Dedifferentiated amniotic fluid mesenchymal stem cell (primary cell): ENCODE data around the gene RAB3IL1.

Experiments used
- DNase-seq: peaks from one replicate; pipeline ENCODE4 v3.0.0-alpha.2; 2016; ENCODE audit errors: extremely low spot score

The RAB3IL1 gene

DNA sequence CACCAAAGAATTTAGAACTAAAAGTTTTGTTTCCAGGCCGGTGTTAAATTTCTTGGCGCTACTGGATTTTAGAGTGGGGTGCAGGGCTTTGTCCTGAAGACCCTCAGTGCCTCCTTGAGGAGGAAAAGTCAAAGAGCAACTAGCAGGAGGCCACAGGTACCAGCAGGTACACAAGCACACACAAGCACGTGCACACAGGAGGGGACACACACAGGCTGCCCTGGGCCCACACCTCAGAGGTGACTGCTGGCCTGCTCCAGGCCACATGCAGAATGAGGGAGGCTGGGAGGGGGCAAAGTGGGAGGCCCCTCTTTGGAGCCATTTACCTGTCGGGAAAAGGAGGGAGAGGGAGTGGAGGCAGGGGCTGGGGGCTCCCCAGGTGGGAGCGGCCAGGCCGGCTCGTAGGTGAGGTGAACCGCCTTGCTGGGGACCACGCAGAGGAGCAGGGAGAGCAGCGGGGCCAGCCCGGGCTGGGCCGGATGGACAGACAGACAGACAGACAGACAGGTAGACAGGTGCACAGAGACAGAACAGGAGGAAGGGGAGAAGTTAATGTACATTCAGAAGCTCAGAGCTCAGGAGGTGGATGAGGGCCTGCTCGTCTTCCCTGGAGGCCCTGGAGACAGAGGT, 12.2 kb downstream of the RAB3IL1 start:
- no peak for DNase-seq

DNA sequence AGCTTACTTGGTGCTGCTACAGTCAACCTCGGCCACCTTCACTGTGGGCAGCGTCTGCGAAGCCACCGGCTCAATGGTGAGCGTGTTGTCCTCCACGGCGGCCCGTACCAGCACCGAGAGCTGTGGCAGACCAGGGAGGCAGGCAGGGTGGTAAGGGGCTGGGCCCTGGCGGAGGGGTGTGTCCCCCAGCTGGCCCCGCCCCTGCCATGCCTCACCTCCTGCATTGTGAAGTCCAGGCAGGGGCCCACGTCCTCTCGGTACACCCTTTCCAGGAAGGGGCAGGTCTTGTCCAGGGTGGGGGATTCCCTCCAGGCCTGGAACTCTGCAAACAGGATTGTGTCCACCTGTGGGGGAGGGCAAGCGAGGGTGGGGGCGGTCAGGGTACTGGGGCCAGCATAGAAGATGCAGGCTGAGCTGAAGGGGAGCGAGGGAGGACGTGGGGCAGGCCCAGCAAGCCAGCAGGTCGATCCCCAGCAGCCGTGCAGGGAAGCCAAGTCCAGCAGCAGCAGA, 12.8 kb downstream of the RAB3IL1 start:
- no peak for DNase-seq

DNA sequence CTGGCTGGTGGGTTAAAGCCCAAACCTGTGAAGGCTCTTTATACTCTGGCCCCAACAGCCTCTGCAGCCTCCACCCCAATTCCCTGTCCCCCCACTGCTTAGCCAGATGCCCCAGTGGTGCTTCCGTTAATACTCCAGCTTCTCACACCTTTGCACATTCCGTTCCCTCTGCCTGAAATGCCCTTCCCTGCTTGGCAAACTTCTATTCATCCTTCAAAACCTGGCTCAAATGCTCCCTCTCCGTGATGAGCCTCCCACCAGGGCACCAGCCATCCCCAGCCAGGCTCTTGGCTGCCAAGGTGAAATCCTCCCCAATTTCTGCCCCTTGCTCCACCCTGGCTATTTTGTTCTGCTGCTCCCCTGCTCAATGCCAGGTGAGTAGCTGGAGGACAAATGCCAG, 13.5 kb downstream of the RAB3IL1 start:
- DNase-seq, result no peak

DNA sequence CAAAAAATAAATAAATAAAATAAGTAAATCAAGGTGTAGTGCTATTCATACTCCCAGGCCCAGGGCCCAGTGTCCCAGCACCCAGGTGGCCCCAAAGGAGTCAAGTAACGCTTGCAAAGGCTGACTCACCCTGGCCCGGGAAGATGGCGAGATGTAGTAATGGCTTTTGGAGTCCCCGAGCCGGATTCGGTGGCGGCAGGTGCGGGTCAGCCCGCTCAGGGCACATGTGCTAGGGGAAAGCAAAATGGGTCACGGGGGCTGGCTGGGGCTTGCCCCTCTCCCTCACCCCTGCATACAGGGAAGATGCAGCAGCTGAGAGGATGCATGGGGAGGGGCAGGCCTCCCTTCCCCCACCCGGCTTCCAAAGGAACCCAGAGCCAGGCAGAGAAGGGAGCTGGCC, 15.1 kb downstream of the RAB3IL1 start:
- no peak for DNase-seq

DNA sequence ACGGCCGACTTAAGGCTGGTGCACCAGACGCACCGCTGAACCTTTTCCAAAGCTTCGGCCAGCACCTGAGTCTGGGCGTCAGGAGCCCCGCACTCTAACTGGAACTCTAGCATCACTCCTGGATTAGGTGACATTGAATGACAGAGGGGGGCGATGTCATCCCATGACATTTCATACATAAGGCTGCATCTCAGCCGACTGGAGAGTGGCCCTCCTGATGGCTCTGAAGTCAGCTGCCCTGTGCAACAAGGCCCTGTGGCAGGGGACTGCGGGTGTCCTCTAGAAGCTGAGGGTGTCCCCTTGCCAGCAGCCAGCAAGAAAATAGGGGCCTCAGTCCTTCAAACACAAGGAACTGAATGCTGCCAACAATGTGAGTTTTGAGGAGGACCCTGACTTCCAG, 16.0 kb downstream of the RAB3IL1 start:
- DNase-seq, result no peak

DNA sequence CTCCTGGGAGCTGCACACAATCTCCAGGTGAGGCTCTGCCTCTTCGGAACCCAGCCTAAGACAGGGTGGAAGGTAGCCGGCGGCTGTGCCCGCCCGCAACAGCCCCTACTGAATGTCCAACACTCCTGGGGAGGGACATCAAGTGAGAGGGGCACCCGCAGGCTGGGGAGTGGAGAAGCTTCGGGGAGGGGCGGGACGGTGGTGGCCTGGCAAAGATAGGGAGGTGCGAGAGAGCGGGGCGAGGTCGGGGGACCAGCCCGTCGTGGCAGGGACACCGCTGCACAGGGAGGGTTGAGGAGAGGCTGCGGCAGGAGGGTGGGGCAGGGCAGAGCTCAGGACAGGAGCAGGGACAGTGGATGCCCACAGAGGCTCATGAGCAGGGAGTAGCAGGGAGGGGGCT, 17.1 kb downstream of the RAB3IL1 start:
- DNase-seq, result no peak

DNA sequence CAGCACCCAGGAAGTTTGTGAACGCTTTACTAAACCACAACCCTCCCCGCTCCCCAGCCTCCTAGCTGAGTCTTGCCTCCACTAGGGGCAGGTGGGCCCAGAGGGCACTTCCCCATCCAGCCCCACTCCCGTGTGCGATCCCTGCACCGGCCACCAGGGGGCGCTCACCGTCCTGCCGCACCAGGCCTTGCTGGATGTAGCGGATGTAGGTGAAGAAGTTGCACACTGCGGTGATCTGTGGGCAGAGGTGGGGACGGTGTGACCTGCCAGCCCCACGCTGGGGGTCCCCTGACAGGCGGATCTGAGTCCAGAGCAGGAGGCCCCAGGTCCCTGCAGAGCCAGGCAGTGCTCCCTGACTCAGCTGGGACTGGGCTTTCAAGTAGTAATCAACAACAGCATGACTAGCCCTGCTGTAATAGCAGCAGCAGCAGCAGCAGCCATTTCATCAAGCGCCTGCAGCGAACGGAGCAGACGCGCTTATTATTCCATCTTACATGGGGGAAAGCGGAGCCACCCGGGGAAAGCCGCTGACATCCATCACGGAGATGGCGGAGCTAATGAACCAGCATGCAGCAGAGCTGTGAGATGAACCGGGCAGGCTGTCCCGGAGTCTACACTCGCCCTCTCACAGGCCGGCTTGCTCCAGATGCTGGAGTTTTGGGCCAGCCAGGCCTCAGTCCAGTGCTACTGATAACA, 18.1 kb downstream of the RAB3IL1 start:
- DNase-seq, result peak; percentile 47

DNA sequence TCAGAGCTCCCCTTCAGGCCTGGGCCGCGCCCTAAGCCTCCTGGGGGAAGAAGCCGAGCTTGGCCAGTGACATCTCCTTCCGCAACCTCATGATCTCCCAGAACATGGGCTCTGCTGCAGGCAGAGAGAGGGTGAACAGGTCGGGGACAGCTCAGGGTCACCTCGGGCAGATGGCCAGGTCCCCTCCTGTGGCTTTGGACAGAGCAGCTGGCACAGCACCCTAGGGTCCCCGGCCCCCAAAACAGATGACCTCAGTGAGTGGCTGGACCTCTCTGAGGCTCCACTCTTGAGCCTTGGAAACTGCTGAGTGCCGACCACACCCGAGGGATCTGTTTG, 19.2 kb downstream of the RAB3IL1 start:
- no peak for DNase-seq

DNA sequence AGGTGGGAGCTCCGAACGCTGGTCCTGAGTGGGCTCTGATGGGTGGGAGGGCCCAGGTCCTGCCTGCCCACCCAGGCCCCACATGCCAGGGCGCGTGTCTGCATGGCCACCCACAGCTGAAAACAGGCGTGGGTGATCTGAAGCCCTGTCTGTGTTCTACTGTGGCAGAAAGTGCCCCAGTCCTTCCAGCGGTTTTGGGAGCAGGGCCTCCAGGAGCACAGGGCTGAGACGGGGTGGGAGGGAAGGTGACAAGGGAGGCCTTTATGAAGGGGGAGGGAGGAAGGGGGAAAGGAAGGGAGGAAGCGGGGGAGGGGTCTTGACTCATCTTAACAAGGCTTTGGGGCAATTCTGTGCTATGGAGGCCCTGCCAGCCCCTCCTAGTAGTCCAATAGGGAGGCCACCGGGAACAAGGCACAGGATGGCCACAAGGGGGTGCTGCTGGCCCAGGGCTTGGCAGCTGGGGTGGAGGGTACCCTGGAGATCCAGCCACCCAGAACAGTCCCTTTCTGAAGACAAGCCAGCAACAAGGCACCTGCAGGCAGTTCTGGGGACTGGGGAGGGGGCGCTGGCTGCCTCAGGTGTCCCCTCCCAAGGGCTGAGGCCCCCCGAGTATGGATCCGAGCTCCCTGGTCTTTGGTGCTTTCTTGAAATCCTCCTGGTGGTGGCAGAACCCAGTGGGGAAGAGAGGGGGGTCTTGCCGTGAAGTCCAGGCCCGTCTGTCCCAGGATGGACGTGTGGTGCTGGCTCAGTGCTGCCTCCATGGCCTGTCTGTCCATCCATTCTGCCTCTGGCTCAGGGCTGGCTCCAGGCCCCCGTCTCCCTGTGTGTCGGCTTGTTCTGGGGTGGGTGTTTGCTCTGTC, 19.7 kb downstream of the RAB3IL1 start:
- DNase-seq, result peak; percentile 26

DNA sequence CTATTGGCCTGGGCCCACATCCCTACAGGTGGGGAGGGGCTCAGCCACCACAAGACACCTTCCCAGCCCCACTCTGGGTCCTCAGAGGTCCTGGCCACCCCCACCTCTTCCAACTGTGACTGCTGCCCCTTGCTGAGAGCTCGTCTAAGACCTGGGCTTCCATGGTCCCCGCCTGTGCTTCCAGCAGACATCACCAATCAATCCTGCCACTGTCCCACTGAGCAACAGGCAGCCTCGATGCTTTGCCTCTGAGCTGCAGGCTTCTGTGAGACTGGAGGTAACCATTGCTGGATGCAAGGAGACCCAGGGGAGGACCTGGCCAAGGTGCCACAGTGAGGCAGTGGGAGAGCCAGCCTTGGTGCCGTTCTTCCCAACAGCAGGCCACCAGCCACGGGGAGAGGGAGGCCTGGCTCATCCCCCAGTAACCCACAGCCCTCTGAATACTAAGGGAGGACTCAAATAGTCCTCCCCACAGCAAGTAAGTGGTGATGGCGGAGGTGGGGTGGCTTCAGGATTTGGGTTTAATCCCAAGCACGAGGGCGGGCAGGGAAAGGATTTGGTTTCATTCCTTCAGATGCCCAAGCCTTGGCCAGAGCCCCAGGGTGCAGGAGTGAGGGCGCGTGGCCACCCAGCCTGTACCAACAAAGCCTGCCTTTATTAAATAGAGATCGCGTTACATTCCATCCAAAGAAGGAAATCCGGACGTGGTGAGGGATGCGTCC, 20.5 kb downstream of the RAB3IL1 start:
- DNase-seq, result no peak

DNA sequence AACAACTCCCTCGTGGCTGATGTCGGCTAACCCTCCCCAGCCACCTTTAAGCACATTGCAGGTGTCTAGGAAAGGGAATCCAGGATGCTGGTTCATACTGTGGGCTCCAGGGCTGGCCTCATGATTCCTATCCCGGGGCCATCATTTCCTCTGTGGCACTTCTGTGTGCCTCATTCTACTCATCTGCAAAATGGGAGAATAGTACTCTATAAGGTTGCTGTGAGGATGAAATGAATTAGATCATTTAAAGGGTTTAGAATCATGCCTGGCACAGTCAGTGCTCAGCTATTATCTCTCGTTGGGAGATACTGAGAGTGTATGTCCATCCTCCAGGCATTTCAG, 21.7 kb downstream of the RAB3IL1 start:
- no peak for DNase-seq

DNA sequence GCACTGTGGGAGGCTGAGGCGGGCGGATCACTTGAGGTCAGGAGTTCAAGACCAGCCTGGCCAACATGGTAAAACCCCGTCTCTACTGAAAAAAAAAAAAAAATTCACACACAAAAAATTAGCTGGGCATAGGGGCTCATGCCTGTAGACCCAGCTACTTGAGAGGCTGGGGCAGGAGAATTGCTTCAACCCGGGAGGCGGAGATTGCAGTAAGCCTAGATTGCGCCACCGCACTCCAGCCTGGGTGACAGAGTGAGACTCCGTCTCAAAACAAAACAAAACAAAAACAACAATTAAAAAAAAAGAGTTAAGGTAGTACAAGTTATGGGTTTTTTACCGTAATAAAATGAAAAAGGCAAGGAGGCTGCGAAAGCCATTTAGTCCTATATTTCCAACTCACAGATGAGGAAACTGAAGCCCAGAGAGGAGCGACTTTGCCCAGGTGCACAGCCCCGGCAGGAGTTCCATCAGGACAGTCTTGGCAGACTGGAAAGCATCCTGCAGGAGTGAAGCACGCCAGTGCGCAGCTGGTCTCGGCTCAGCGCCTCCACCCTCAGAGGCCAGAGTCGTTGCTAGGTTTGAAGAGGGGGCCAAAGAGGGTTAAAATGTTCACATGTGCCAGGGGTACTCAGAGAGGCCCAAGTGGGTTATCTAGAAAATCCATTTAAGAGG, 22.2 kb downstream of the RAB3IL1 start:
- DNase-seq, result no peak

DNA sequence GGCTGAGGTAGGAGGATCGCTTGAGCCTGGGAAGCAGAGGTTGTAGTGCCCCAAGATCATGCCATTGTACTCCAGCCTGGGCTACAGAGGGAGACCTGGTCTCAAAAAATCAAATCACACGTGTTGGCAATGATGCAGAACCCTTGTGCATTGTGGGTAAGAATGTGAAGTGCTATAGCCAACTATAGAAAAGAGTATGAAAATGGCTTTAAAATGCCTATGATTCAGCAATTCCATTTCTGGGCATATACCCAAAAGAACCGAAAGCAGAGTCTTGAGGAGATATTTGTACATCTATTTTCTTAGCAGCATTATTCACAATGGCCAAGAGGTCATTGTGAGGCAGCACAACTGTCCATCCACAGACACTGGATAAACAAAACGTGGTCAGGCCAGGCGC, 23.4 kb downstream of the RAB3IL1 start:
- DNase-seq, result peak; percentile 86

DNA sequence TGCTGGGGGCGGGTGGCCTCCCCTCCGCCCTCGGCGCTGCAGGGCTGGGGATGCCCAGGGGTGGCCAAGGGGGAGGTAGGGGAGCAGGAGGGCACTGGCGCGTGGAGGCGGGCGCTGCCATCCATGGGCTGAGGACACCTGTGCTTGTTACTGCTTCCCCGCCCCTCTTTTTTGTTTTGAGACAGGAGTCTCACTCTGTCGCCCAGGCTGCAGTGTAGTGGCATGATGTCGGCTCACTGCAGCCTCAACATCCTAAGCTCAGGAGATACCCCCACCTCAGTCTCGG, 25.3 kb downstream of the RAB3IL1 start:
- DNase-seq, result no peak

DNA sequence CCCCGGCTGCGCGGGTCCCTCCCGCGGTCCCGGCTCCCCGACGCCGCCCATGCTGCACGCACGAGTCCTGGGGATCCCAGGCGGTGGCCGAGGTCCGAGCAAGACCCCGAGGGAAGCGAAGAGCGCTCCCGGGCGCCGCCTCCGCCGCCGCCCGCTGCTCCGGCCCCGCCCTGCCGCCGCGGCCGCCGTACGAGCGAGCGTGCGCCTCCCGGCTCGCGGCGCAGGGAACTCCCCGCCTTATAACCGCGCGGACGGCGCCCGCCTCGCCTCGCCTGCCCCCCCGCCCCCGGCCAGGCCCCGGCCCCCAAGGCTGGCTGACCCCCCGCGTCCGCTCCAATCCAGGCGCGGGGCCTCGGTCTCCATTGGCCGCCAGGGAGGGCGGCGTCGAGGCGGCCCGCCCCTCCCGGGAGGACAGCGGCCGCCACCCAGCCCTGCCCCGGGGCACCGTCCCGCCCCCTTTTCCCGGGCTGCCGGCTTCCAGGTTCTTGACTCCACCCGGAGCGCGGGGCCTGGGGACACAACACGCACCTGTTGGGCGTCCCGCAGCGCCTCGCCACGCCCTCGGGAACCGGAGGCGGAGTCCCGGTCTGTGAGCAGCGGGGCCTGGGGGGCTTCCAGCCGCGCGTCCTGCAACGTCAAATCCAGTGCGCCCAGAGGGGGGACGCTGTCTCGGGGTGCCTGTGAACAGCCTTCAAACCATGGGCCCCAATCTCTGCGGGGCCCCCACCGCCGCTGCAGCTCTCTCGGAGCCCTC, 25.9 kb downstream of the RAB3IL1 start, which contains the start of gene FADS3:
Gene FADS3 (minus strand): TSS at position 215 of the 754 bp plus-strand sequence. CDS start 164 bp downstream, at position 51.
- DNase-seq, result peak; percentile 62

DNA sequence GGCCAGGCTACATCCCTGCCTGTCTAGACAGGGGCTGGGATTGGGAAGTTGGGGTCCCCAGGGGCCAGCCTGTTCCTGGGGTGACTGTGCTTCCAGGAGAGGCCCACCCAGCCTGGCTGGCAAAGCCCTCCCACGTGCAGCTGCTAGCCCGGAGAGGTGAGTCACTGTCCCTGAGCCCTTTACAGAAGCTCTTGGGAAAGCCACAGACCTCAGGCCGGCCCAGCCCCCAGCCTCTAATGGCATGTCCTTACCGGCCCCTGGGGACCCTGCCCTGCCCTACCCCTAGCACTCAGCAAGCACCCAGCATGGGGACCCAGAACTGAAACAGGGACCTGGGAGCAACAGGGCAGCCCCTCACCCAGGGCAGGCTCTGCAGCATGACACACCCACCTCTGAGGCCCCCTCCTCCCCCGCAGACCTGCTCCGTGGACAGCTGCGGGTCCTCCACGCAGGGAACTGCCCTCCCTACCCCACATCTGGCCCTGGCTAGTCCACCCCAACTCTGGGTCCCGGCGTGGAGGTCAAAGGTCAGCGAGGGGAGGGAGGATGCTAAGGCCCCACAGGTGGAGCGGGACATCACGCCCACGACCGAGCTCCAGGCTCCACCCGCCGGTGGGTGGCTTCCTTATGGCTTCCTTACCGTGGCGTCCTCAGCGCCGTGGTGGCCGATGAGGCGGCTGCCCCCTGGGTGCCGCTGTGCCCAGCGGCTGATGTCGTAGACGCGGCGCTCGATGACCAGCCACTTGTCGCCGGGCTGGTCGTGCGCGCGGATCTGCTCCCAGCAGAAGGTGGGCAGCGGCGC, 26.6 kb downstream of the RAB3IL1 start:
- DNase-seq, result peak; percentile 40

DNA sequence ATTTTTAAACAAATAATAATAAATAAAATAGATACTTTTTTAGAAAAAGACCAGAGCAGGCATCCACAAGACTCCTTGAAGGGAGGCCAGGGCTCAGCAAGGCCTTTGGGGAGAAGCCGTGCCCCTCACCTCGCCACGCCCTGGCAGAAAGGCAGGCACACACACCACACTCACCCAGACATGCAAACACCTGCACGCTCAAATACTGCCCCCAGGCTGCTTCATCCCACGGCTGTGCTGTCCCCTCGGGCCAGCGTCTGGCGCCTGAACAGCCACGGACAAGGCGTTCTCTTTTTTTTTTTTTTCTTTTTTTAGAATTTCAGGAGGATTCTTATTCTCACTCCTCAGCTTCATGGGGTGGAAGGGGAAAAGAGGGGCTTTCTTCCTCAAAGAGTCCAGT, 27.5 kb downstream of the RAB3IL1 start:
- DNase-seq, result no peak

DNA sequence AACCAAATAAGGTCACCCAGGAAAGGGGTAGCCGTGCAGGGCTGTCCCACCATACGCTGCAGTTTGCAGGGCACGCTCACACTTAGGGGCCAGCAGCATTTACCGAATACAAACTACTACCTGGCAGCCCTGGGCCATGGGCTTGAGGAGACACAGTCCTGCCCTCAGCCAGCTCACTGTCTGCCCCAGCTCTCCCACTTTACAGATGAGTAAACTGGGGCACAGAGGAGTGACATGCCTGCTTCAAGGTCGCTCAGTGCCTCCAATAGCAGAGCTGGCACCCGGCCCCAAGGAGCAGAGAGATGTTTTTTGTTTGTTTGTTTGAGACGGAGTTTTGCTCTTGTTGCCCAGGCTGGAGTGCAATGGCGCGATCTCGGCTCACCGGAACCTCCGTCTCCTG, 28.8 kb downstream of the RAB3IL1 start:
- DNase-seq, result no peak

DNA sequence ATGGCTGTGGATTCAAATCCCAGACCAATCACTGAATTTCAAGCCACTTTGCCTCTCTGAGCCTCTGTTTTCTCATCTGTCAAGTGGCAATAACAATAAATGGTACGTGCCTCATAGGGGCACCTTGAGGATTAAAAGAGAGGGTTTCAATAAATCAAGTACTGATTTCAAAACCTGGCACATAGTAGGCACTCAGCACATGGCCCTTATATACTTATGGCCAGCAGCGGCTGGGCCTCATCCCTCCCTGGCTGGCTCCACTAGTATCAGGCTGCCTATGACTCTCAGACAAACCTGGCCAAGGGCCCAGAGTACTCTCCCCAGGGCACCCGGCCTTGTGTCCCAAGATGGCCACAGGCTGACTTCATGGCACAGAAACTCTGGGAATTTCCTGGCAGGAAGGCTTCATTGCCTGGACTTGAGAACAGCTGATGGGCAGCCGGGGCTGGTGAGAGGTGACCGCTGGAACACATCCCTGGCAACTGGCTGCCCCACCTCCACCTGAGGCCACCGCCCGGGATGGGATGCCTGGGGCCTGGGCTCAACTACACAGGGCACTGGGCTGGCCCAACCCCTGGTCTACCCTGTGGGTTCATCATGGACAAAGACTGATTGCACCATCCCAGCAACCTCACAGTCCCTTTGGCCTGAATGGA, 29.4 kb downstream of the RAB3IL1 start:
- DNase-seq, result peak; percentile 90

DNA sequence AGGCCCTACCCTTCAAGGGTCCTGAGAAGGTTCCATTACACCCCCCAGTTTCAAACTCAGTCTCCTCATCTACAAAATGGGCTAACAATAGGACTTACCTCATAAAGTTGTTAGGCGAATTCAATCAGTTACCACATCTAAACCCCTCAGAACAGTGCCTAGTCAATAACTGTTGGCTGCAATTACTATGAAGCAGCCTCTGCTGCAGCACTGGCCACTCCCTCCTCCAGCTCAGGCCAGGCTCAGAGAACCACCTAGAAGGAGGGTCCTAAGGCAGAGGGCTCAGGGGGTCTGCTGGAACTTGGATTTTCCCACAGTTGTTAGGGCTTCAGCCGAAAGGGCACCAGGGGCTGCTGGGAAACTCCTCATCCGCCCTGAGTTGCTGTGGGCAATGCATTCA, 30.7 kb downstream of the RAB3IL1 start:
- no peak for DNase-seq
